ENCODE data around the gene FAM163B. TPM values are rescaled to one million over a fixed set of nuclear protein-coding genes. Genes with fewer than 3 reads are reported as not detected.
A peak's percentile ranks its signal among the peaks of the same experiment; 100 is the strongest.

The FAM163B gene
- total and polyA plus RNA-seq, 2 donors = 0.27 to 2.0 TPM

DNA sequence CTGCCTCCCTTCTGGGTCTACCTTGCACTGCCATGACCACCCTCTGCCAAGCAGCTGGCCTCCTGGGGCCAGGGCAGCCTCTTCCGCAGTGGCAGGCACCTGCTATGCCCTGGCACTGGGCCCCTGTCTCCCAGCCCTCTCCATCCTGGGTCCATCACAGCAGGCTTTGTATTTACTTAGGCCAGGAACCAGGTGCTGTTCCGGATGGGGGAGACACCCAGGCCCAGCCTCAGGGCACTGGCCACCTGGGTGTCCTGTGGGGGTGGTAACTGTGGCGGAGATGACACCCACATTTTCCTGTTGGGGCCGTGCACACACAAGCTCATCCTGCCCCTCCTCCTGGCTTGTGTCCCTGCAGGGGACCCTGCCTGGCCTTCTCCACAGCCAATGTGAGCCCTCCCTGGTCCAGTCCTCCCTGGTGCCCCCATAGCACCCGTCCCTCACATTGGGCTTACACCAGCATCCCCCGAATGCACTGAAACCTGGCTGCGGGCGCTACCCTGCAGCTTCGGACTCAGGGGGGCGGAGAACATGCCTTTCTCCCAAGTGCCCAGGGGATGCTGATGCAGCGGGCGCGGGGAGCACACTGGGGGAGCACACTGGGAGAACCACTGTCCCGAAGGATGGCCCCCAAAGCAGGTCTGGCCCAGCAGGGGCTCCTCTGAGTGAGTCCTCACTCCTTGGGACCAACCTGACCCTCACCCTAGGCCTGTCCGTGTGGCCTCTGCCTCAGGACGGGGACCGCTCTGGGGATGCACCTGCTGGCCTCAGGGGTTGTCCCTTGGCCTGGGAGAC lies 17.9 kb downstream of the FAM163B start:
- WGBS = 89% methylated on average over 17 of the region's 17 CpGs
- peaks cover 3 to 12% of the 10 kb centered on the region in 2 donors for H3K4me1 ChIP-seq (ENCODE audit: control insufficient read depth in 2 of 2, insufficient read depth in 2 of 2, low read length in 2 of 2)
- no peak for DNase-seq (ENCODE audit: low read depth in 6 of 9, low spot score in 9 of 9)
- peaks cover 0 to 24% of the 10 kb centered on the region in 2 donors for H3K27me3 ChIP-seq (ENCODE audit: control insufficient read depth in 2 of 2, insufficient read depth in 1 of 2, low read length in 1 of 2)
- H3K36me3 ChIP-seq (ENCODE audit: control insufficient read depth in 2 of 2, insufficient read depth in 2 of 2, low read length in 1 of 2) = no peaks in the 10 kb centered on the region
- H3K9me3 ChIP-seq (ENCODE audit: control insufficient read depth in 2 of 2, insufficient read depth in 1 of 2, low read length in 1 of 2) = peaks cover 0 to 24% of the 10 kb centered on the region in 2 donors
- H3K27ac ChIP-seq (ENCODE audit: low read depth in 1 of 2, low read length in 1 of 2) = no peak overlapping the region
- H3K4me3 ChIP-seq (ENCODE audit: low read length in 2 of 2) = no peak overlapping the region

DNA sequence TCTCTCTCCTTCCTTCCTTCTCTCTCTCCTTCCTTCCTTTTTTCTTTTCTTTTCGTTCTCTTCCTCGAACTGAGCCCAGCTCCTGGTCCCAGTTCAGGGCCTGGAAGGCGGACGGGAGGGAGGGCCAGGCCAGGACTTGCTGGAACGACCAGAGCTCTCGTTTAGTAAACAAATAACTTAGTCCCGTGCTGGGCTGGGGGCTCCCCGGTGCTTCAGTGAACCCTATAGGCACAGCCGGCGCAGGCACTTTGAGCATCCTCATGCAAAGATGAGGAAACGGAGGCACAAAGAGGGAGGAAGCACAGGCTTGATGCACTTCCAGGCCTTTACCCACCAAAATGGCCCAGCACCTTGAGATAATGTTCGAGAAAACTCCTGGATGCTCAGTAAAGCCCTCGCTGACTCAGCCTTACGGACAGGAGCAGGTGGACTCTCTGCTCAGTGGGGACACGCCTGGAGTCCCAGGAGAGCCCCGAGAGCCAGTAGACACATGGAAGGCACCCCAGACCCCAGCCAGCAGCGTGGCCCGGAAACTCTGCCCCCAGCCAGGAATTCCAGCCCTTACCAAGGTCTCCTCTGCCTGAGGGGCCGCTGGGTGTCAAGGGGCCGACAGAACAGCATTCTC lies 18.8 kb downstream of the FAM163B start:
- H3K27me3 ChIP-seq (ENCODE audit: control insufficient read depth in 2 of 2, insufficient read depth in 1 of 2, low read length in 1 of 2) = peaks cover 3 to 33% of the 10 kb centered on the region in 2 donors
- no peak overlapping the region for H3K27ac ChIP-seq (ENCODE audit: low read depth in 1 of 2, low read length in 1 of 2)
- WGBS = 81% methylated on average over 20 of the region's 20 CpGs
- no peak for DNase-seq (ENCODE audit: low read depth in 6 of 9, low spot score in 9 of 9)
- H3K4me1 ChIP-seq (ENCODE audit: control insufficient read depth in 2 of 2, insufficient read depth in 2 of 2, low read length in 2 of 2) = peaks cover 13 to 21% of the 10 kb centered on the region in 2 donors
- H3K4me3 ChIP-seq (ENCODE audit: low read length in 2 of 2) = no peak overlapping the region
- H3K36me3 ChIP-seq (ENCODE audit: control insufficient read depth in 2 of 2, insufficient read depth in 2 of 2, low read length in 1 of 2) = no peaks in the 10 kb centered on the region
- peaks cover 0 to 16% of the 10 kb centered on the region in 2 donors for H3K9me3 ChIP-seq (ENCODE audit: control insufficient read depth in 2 of 2, insufficient read depth in 1 of 2, low read length in 1 of 2)

DNA sequence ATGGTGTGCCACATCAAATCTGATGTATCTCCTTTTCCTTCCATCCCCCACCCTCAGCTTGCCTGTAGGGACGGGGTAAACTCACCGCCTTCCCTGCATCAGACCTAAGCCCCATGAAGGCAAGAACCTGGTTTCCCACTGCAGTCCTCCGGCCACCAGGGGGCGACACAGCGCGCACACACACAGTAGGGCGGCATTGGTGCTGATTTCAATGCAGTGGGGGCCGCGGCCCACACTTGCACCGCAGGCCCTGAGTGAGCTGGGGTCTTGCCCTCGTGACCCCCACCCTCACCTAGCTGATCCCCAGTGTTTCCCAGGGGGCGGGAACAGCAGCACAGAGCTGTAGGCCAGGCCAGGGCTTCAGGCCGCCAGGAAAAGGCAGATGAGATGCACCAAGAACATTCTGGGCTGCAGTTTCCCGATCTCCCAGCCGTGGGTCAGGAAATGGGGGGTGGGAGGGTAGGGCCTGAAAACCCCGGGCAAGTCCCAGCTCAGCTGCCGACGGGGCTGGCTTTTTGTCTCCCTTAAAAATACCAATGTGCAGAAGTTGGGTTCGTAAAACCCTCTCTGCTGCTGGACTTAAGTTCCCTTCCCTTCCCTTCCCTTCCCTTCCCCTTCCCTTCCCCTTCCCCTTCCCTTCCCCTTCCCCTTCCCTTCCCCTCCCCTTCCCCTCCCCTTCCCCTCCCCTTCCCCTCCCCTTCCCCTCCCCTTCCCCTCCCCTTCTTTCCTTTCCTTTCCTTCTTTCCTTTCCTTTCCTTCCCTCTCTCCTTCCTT lies 19.5 kb downstream of the FAM163B start:
- 55% methylated on average over 19 of the region's 19 CpGs for WGBS
- Histone ChIP-seq H3K4me1 (ENCODE audit: control insufficient read depth in 2 of 2, insufficient read depth in 2 of 2, low read length in 2 of 2) (peaks cover 20 to 28% of the 10 kb centered on the region in 2 donors), H3K9me3 (ENCODE audit: control insufficient read depth in 2 of 2, insufficient read depth in 1 of 2, low read length in 1 of 2) (peaks cover 0 to 16% of the 10 kb centered on the region in 2 donors), H3K36me3 (ENCODE audit: control insufficient read depth in 2 of 2, insufficient read depth in 2 of 2, low read length in 1 of 2) (no peaks in the 10 kb centered on the region), H3K27ac (ENCODE audit: low read depth in 1 of 2, low read length in 1 of 2) (no peak overlapping the region), H3K27me3 (ENCODE audit: control insufficient read depth in 2 of 2, insufficient read depth in 1 of 2, low read length in 1 of 2) (peaks cover 3 to 40% of the 10 kb centered on the region in 2 donors), H3K4me3 (ENCODE audit: low read length in 2 of 2) (no peak overlapping the region)
- no peak for DNase-seq (ENCODE audit: low read depth in 6 of 9, low spot score in 9 of 9)

DNA sequence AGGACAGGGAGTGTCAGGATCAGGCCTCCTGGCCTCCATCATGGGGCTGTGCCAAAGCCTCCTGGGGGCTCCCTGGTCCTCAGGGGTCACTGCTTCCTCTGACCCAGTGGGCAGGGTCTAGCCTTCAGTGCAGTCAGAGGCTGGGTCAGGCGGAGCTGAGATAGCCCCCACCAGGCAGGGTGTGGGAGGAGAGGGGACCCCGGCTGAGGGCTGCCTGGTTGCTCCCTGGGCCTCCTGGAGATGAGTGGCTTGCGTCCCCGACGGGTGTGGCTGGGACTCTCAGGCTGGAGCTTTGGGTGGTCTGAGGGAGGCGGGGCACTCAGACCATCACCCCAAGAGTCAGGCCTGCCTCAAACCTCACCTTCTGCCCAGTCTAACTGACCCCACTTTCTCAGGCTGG lies 21.7 kb downstream of the FAM163B start:
- H3K27ac ChIP-seq (ENCODE audit: low read depth in 1 of 2, low read length in 1 of 2) = no peak overlapping the region
- H3K9me3 ChIP-seq (ENCODE audit: control insufficient read depth in 2 of 2, insufficient read depth in 1 of 2, low read length in 1 of 2) = peaks cover 0 to 16% of the 10 kb centered on the region in 2 donors
- peaks cover 3 to 41% of the 10 kb centered on the region in 2 donors for H3K27me3 ChIP-seq (ENCODE audit: control insufficient read depth in 2 of 2, insufficient read depth in 1 of 2, low read length in 1 of 2)
- DNase-seq (ENCODE audit: low read depth in 6 of 9, low spot score in 9 of 9) = no peak
- no peaks in the 10 kb centered on the region for H3K36me3 ChIP-seq (ENCODE audit: control insufficient read depth in 2 of 2, insufficient read depth in 2 of 2, low read length in 1 of 2)
- H3K4me3 ChIP-seq (ENCODE audit: low read length in 2 of 2) = no peak overlapping the region
- WGBS = 96% methylated on average over 6 of the region's 6 CpGs
- H3K4me1 ChIP-seq (ENCODE audit: control insufficient read depth in 2 of 2, insufficient read depth in 2 of 2, low read length in 2 of 2) = peaks cover 36 to 50% of the 10 kb centered on the region in 2 donors

DNA sequence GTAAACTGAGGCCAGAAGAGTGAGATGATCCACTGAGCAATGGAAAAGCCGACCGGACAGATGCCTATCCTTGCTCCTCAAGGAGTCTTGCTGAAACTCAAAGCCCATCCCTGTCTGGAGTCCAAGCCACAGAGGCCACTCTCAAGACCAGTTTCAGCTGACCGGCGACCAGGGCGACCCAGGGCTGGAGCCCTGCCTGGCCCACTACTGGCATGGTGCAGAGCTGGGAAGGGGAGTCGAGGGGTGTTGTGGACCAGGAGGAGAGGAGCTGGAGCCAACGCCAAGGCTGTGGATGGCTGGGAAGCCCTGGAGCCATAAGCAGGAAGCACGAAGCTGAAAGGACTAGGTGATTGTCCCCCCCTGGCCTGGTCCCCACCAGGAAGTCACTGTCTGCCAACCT lies 22.1 kb downstream of the FAM163B start:
- WGBS = 97% methylated on average over 8 of the region's 8 CpGs
- H3K9me3 ChIP-seq (ENCODE audit: control insufficient read depth in 2 of 2, insufficient read depth in 1 of 2, low read length in 1 of 2) = peaks cover 0 to 16% of the 10 kb centered on the region in 2 donors
- peaks cover 36 to 54% of the 10 kb centered on the region in 2 donors for H3K4me1 ChIP-seq (ENCODE audit: control insufficient read depth in 2 of 2, insufficient read depth in 2 of 2, low read length in 2 of 2)
- no peaks in the 10 kb centered on the region for H3K36me3 ChIP-seq (ENCODE audit: control insufficient read depth in 2 of 2, insufficient read depth in 2 of 2, low read length in 1 of 2)
- no peak overlapping the region for H3K27ac ChIP-seq (ENCODE audit: low read depth in 1 of 2, low read length in 1 of 2)
- no peak overlapping the region for H3K4me3 ChIP-seq (ENCODE audit: low read length in 2 of 2)
- H3K27me3 ChIP-seq (ENCODE audit: control insufficient read depth in 2 of 2, insufficient read depth in 1 of 2, low read length in 1 of 2) = peaks cover 3 to 41% of the 10 kb centered on the region in 2 donors
- DNase-seq (ENCODE audit: low read depth in 6 of 9, low spot score in 9 of 9) = no peak

DNA sequence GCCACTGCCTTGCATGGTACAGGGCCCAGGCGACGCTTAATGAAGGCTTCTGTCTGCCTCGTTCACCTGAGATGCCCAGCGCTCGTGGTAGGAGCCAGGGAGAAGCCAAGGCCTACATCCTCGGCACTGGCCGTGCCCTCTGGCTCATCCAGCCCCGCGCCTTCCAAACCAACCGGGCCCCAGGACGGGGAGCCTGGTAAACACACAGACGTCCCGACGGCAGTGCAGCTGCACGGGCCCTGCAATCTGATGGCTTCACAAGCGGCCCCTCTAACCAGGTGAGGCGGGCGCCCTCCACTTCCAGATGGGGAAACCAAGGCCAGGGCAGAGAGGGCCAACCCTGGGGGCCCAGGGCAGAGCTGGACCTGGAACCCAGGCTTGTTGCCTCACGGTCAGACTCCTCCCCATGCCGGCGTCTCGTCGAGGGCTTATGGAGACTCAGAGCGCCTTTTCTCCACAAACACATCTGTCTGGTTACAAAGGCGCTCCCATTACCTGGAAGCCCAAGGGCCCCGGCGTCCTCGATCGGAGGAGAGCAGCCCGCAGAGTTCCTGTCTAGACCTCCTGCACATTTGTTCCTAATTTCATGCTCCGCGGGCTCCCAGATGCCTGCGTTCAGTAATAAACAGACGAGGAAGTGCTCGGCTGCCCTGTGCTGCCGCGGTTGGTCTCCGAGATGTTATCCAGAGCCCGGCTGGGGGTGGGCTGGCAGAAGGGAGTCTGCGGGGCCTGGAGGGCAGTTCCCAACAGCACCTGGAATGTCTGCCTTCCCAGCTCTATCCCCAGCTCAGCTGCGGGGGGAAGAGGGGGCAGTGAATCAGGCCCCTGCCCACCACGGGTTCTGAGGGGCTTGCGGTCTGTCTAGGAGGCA lies 23.5 kb downstream of the FAM163B start:
- H3K27ac ChIP-seq (ENCODE audit: low read depth in 1 of 2, low read length in 1 of 2) = peak overlapping the region; percentile 57 to 94
- peaks cover 3 to 41% of the 10 kb centered on the region in 2 donors for H3K27me3 ChIP-seq (ENCODE audit: control insufficient read depth in 2 of 2, insufficient read depth in 1 of 2, low read length in 1 of 2)
- H3K9me3 ChIP-seq (ENCODE audit: control insufficient read depth in 2 of 2, insufficient read depth in 1 of 2, low read length in 1 of 2) = peaks cover 1 to 16% of the 10 kb centered on the region in 2 donors
- 9% methylated on average over 43 of the region's 43 CpGs for WGBS
- peak in 2 of 9 donors; percentile 45 to 53 for DNase-seq (ENCODE audit: low read depth in 6 of 9, low spot score in 9 of 9)
- no peaks in the 10 kb centered on the region for H3K36me3 ChIP-seq (ENCODE audit: control insufficient read depth in 2 of 2, insufficient read depth in 2 of 2, low read length in 1 of 2)
- H3K4me3 ChIP-seq (ENCODE audit: low read length in 2 of 2) = peak overlapping the region; percentile 16
- peaks cover 36 to 68% of the 10 kb centered on the region in 2 donors for H3K4me1 ChIP-seq (ENCODE audit: control insufficient read depth in 2 of 2, insufficient read depth in 2 of 2, low read length in 2 of 2)

DNA sequence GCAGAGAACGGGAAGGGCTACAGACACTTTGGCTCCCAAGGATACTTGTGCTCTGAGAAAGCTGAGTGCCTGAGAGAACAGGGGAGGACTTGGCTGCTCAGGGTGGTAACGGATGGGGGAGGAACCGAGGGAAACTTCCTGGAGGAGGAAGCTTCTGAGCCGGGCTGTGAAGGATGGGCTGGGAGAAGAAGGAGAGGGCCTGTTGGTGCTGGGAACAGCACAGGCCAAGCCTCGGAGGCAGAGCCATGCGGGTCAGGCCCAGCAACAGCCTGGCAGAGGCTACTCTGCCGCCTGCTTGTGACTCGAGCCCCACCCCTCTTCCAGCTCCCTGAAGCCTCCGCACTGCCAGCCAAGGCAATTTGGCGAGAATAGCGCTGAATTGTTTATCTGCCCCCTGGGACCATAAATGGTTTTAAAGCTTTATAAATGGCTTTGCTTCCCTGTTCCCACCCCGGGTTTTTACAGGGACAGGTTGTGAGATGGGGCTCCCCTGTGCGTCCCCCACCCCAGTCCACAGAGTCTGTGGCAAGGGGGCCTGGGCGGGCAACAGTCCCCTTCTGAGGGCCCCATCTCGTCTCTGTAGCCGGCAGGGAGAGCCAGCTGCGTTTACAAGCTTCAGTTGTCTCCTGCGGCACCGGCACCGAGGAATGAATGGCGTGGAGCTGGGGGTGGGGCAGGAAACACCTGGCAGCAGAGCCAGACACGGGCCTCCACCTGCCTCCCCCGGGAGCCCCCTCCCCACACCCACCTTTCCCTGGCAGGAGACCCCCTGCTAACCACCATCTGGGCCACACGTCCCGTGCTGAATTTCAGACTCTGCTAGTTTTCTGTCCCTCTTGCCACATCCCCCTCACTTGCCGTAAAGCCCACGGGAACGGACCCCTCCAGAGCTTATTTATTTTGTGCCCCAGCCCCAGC lies 24.4 kb downstream of the FAM163B start:
- 6% methylated on average over 28 of the region's 28 CpGs for WGBS
- Histone ChIP-seq H3K4me3 (ENCODE audit: low read length in 2 of 2) (peak overlapping the region; percentile 16), H3K36me3 (ENCODE audit: control insufficient read depth in 2 of 2, insufficient read depth in 2 of 2, low read length in 1 of 2) (no peaks in the 10 kb centered on the region), H3K27ac (ENCODE audit: low read depth in 1 of 2, low read length in 1 of 2) (peak overlapping the region in 1 of 2 donors; percentile 94), H3K9me3 (ENCODE audit: control insufficient read depth in 2 of 2, insufficient read depth in 1 of 2, low read length in 1 of 2) (peaks cover 1 to 16% of the 10 kb centered on the region in 2 donors), H3K27me3 (ENCODE audit: control insufficient read depth in 2 of 2, insufficient read depth in 1 of 2, low read length in 1 of 2) (peaks cover 3 to 41% of the 10 kb centered on the region in 2 donors), H3K4me1 (ENCODE audit: control insufficient read depth in 2 of 2, insufficient read depth in 2 of 2, low read length in 2 of 2) (peaks cover 43 to 77% of the 10 kb centered on the region in 2 donors)
- DNase-seq (ENCODE audit: low read depth in 6 of 9, low spot score in 9 of 9) = peak; percentile 59 to 93 (median 80)
